ENCODE data around the gene IFIT1. TPM values are rescaled to one million over a fixed set of nuclear protein-coding genes. Genes with fewer than 3 reads are reported as not detected.

IFIT1 gene
- total and polyA plus RNA-seq, 9 of the 15 experiments (the other 6 are each of a cell fraction or from before 2014, with no cell fraction given) = 0.03 to 0.40 (median 0.18) TPM

- H3K27me3 ChIP-seq (ENCODE audit: control insufficient read depth in 2 of 2, insufficient read depth in 2 of 2, low read length in 2 of 2) = no peaks in the 10 kb centered on the region
- H3K4me2 ChIP-seq (ENCODE audit: insufficient read depth, low read length) = no peak overlapping the region
- H3K27ac ChIP-seq (ENCODE audit: extremely low read depth, low read depth, low read length) = no peak overlapping the region
- in situ Hi-C loops (cut with MboI) (no loop called here), intact Hi-C loops (cut with micrococcal nuclease) (no loop called here)
- no peaks in the 10 kb centered on the region for H3K36me3 ChIP-seq (ENCODE audit: control insufficient read depth, insufficient read depth, low read length)
- ChIA-PET POLR2A (interaction anchor here (0.7 kb wide), 1 partner anchor 24 kb away, joined by 3 read pairs; no protein-coding TSS in a partner anchor), CTCF (ENCODE audit: low intra/inter-chr PET ratio) (no interaction called here)
- H3K9me3 ChIP-seq (replicated peaks; ENCODE audit: control insufficient read depth, insufficient read depth, low read depth, low read length) = no peaks in the 10 kb centered on the region; the same call in 1 of the 2 replicates
- no TSS peak for BruUV-seq (replicated peaks)
- DNase-seq (ENCODE audit: extremely low read depth in 1 of 4, low spot score in 3 of 4) (no peak), ATAC-seq (no peak), FAIRE-seq (no peak)
- H3K9ac ChIP-seq (ENCODE audit: insufficient read depth in 1 of 2, low read depth in 2 of 2, low read length in 2 of 2) = no peak overlapping the region
- no peak overlapping the region for H3K4me3 ChIP-seq
- no peaks in the 10 kb centered on the region for H3K9me1 ChIP-seq (ENCODE audit: control insufficient read depth, insufficient read depth, low read length)
- no peaks in the 10 kb centered on the region for H3K79me2 ChIP-seq (ENCODE audit: control insufficient read depth, insufficient read depth, low read length)
- no peaks in the 10 kb centered on the region for H4K20me1 ChIP-seq (replicated peaks; ENCODE audit: control insufficient read depth, insufficient read depth, low read length)
- peaks cover 5 to 23% of the 10 kb centered on the region in 2 experiments; a peak in 4 of 5 replicates for H3K4me1 ChIP-seq (replicated peaks in 1 of 2; ENCODE audit: control insufficient read depth in 2 of 2, insufficient read depth in 2 of 2, low read length in 2 of 2)
- 59% methylated on average over 7 of the region's 7 CpGs for WGBS (ENCODE audit: insufficient coverage, low coverage, missing lambda C conversion rate)
- H2AFZ ChIP-seq (ENCODE audit: low read depth, low read length) = peak overlapping the region; percentile 58; the same call in 1 of the 2 replicates
- TF ChIP-seq ZNF518B (CRISPR knock-in tag; IDR thresholded peaks at IDR 0.05) (no peak), LARP7 (IDR thresholded peaks at IDR 0.05) (no peak), CC2D1A (IDR thresholded peaks at IDR 0.05) (no peak), HMBOX1 (IDR thresholded peaks at IDR 0.05) (no peak), ZNF830 (CRISPR knock-in tag; IDR thresholded peaks at IDR 0.05) (no peak), SIRT6 (IDR thresholded peaks at IDR 0.05; ENCODE audit: low read depth, low read length) (no peak), TAF15 (IDR thresholded peaks at IDR 0.05; ENCODE audit: low read depth, low read length) (no peak), POU5F1 (IDR thresholded peaks at IDR 0.05; ENCODE audit: borderline replicate concordance, low read depth, low read length, partially characterized antibody) (no peak), FOXK1 (CRISPR knock-in tag; IDR thresholded peaks at IDR 0.05; ENCODE audit: borderline replicate concordance) (no peak), POLR2A (conservative IDR thresholded peaks at IDR 0.05) (no peak), PHTF2 (CRISPR knock-in tag; IDR thresholded peaks at IDR 0.05) (no peak), CBFA2T3 (IDR thresholded peaks at IDR 0.05) (no peak), TARDBP (IDR thresholded peaks at IDR 0.05) (no peak), TGIF2 (CRISPR knock-in tag; IDR thresholded peaks at IDR 0.05) (no peak)
- TF ChIP-seq, protein P1, sequence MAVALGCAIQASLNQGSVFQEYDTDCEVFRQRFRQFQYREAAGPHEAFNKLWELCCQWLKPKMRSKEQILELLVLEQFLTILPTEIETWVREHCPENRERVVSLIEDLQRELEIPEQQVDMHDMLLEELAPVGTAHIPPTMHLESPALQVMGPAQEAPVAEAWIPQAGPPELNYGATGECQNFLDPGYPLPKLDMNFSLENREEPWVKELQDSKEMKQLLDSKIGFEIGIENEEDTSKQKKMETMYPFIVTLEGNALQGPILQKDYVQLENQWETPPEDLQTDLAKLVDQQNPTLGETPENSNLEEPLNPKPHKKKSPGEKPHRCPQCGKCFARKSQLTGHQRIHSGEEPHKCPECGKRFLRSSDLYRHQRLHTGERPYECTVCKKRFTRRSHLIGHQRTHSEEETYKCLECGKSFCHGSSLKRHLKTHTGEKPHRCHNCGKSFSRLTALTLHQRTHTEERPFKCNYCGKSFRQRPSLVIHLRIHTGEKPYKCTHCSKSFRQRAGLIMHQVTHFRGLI (CRISPR knock-in tag; IDR thresholded peaks at IDR 0.05) = no peak
Measured at GRCh38 chr10:89347701-89348457, 44.5 kb upstream of the IFIT1 start.
